HG03378 (cell line): ENCODE results near the gene DNAJC5.
"Not testable (repeated sequence)": the region's sequence is repeated elsewhere in the genome, so short reads cannot be mapped to it uniquely, and the experiment has no call there.

Experiments used
- ATAC-seq: cut with Tn5 transposase; IDR thresholded peaks from one replicate; pipeline ENCODE4 v1.9.1; 2021; ENCODE audit warnings: mild to moderate bottlenecking, moderate library complexity; ENCODE audit not compliant: unreplicated experiment

Gene DNAJC5

DNA sequence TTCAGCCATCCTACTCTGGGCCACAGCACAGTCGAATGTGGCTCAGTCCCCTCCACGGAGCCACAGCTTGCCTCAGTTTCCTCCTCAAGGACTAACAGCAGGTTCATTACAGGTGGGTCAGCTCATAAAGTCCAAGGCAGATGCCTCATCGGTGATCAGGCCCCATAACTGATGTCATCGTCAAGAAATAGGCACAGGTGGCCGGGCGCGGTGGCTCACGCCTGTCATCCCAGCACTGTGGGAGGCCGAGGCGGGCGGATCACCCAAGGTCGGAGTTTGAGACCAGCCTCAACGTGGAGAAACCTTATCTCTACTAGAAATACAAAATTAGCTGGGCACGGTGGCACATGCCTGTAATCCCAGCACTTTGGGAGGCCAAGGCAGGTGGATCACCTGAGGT, 57.8 kb downstream of the DNAJC5 start:
- ATAC-seq: no peak

DNA sequence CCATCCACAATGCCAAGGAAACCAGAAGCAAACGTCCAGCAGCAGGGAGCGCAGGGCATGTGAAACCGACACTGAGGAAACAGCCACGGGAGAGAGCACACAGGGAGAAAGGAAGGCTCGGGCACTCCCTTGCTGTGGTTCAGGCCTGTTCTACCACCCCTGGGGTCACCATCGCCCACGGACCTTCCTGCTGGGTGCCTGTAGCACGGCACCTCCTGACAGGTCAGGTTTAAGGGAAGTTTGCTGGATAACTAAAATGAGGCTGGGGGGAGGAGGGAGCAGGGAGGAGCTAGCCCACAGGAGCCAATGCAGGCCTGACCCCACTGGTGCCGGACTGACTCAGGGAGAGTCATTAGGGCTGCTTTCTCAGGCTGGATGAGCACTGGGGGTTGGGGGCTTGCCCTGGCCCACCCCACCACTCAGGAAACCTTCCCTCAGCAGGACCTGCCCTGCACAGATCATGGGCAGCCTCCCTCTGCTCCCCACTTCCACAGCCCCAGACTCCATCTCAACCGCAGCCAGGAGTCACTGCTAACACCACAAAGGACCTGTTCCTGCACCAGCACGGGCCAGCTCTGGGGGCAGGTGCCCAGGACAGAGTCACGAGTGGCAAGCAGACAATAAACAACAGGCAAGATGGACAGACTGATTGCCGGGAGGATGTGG, 59.0 kb downstream of the DNAJC5 start:
- ATAC-seq: no peak

DNA sequence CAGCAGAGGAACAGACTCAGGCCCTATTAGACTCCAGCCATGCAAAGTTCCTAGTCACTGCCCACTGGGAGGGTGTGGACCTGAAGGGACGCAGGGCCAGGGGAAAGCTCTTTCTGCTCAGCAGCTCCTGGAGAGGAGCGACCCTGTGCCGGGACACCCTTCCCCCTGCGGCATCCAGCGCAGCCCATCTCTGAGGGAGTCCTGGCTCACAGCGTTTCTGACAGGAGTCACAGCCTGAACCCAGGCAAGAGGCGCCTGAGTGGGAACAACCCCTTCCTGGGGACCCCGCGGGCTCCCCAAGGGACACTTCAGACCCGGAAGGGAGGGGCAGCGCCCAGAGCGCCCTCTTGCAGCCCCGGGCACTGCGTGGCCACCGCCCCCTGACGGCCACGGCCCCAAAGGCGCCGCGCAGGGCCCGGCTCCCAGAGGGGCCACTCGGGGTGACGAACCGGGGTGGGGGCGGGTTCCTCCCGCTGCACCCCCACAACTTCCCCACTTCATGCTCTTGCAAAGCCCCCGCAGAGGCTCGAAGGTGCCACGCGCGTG, 60.4 kb downstream of the DNAJC5 start:
- ATAC-seq: peak; percentile 15

DNA sequence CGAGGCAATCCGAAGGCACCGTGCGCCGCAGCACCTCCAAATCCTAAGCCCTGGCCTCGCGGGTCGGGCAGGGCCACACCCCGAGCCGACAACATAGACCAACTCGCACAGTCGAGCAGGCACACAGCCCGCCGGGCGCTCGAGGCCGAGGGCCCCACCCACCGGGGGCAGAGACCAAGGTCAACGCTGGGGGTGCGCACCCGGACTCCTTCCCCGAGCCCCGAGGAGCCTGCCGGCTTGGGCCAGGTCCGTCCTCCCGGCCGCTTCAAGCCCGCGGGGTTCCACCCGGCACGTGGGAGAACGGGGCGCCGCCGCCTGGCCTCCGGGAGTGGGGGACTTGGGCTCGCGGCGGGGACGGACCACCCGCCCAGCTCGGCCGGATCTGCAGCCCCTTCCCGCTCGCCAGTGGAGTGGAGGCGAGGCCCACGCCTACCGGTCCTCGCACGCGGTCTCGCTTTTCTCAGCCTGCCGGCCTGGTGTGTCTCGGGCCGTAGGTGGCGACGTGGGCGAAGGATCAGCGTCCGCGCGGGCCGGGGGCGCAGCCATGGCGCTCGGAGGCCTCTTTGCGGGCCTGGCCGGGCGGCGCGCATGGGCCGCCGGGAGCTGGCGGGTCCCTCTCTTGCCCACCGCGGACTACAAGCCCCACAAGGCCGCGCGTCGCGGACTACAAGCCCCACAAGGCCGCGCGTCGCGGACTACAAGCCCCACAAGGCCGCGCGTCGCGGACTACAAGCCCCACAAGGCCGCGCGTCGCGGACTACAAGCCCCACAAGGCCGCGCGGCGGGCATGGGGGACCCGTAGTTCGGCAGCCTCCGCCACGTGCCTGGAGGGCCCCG, 61.1 kb downstream of the DNAJC5 start, which contains the start of gene UCKL1:
Gene UCKL1, minus strand, starts transcription at position 590 of the 837 bp plus-strand sequence. Its CDS starts 44 bp downstream, at position 546.
- peak; percentile 60 for ATAC-seq

DNA sequence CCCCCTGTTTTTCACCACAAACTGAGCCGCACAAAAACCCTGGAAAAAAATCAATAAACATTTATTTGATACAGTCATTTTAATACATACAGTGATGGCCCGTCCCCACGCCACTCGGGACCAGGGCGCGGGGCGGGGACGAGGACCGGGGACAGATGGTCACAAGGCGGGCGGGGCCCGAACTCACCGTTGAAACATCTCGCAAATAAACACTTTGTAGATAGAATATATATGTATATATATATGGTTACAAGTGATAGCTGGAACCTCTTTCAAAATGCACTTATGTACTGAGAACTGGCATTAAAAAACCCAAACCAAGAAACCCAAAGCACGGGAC, 61.7 kb downstream of the DNAJC5 start:
- ATAC-seq: peak; percentile 26

DNA sequence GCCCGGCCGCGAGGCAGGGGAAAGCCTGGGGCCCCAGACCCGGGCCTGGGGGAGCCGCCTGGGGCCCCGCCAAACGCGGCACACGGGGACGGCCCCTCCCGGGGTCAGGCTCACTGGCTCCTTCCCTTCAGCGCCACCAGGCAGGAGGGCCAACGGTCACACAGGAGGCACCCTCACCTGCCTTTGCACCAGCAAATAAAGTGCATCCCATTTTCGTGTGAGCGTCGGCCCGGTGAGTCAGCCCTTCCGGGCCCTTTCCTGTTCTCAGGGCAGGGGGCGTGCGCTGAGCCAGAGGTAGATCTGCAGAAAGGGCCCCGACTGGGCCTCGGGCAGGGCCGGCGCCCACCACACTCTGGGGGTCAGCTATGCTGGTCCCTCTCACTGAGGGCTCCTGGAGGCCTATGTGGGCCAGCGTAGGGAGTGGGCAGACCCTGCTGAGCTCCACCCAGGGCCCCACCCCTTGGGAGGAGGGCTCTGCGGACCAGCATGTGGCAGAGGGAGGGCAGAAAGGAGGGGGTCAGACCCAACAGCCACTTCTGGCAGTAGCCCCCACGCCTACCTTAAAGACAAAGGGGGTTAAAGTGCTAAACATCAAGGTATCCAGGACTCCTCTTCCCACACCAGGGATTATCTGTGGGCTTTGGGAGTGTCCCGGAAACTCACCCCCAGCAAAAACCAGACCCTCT, 62.2 kb downstream of the DNAJC5 start:
- ATAC-seq: peak; percentile 17

DNA sequence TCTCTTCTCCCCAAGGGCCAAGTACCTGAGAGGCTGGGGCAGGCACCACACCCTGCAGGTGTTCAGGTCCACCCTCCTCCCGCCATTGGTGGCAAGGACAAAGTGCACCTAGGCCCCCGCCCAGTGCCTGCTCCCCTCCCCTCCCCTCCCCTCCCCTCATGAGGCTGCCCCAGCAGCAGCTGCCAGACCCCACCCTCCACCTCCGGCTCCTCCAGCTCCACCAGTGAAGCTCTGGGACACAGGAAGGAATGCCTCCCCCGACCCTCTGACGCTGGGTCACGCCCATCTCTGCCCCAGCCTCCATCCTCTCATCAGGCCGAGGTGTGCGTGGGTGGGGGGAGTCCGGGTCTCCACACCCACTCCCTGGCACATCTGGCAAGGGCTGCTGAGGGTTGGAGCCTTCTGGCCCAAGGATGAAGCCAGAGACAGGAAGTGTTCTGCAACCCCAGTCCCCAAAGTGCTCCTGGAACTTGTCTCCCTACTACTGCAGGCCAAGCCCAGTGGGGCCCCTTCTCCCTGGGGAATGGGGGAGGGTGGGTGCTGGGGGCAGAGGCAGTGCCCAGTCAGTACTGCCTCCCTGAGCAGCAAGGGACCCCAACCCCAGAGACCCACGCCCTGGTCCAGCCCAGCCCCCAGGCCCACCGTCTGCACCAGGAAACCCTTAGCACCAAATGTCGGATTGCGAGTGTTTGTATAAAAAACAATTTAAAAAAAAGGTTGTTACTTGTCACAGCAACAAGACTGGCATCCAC, 62.9 kb downstream of the DNAJC5 start:
- no peak for ATAC-seq

DNA sequence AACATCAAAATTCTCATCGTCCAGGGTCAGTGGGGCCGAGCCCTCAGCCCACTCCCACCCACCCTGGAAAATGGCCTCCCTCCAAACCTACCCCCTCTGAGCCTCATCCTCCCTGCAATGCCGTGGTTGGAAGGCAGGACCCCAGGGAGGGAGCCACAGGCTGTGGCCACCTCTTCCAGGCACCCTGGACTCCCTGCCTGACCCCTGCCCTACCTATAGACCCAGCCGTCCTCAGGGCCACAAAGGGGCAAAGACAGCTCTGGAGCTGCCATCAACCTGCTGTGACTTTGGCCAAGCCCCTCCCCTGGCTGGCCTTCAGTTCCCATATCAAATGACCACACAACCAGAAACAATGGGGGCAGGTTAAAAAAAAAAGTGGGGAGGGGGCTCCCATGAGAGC, 63.5 kb downstream of the DNAJC5 start:
- ATAC-seq: no peak

DNA sequence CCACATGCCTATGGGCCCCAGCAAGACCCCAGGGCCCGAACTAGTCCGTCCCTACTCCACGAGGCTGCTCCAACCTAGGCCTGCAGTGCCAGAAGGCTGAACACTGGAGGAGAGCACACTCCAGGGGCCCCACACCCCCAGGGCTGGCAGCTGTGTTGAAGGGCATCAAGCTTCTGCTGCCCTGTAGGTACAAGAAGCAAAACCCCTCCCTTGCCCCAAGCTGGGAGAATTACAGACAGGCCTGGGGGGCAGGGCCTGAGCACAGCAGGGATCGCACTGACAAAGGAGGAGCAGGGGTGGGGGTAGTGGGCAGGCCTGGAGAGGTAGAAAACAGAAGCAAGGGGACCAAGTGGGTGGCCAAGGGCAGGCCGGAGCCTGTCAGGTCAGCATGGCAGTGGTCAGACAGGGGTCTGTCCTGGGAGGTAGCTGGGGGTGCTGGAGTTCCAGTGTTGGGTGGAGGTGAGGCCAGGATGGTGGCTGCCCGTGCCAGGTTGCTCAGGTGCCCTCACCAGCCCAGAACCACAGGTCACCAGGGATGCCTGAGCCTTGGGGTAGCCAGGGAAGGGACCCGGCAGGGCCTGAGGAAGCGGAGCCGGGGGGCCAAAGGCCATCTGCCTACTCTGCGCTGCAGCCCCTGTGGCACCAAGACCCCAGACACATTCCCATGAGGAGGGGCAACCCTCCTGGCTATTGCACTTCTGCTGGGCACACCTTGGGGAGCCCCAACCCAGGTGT, 64.2 kb downstream of the DNAJC5 start:
- ATAC-seq: no peak

DNA sequence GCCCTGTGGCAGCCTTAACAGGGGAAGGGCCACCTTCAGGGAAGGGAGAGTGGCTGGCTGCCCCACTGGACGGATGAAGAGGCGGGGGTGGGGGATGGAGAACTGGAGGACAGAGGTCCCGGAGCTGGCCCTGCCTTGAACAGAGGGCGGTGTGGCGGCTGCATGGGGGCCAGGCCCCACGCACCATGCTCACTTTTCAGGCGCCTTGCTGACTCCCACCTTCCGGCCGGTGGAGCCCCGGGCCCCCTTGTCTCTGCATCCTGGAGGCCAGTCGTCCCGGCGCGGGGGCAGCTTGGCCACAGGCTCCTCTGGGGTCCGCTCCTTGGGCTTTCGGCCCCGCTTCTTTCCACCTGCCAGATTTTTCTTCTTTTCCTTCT, 64.8 kb downstream of the DNAJC5 start:
- ATAC-seq: no peak

DNA sequence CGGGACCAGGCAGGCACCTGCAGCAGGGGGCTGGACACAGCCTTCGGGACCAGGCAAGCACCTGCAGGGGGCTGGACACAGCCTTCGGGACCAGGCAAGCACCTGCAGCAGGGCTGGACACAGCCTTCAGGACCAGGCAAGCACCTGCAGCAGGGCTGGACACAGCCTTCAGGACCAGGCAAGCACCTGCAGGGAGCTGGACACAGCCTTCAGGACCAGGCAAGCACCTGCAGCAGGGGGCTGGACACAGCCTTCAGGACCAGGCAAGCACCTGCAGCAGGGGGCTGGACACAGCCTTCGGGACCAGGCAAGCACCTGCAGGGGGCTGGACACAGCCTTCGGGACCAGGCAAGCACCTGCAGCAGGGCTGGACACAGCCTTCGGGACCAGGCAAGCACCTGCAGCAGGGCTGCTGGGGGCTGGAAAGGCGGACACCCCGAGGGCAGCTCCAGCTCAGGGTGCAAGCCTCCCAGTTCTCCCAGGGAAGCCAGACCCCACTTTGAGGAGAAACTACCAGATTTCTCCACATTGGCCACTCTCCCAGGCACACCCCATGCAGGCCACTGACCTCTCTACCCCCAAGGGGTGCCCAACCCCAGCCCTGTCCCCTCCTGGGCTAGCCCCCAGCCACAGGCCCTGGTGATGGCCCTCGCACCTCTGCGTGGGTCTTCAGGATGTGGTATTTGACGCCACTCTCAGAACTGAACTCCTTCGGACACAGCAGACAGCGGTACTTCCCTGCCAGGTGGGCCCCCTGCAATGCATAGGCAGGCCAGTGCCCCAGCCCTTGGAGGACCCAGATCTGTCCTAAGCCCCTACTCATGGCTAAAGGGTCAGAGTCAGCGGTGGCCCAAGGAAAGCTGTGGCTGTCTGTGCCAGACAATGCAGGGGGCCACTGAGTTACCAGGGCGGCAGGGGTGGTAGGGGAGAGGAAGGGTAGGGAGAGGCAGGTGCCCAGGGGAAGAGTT, 66.0 kb downstream of the DNAJC5 start:
- ATAC-seq: not testable (repeated sequence)

DNA sequence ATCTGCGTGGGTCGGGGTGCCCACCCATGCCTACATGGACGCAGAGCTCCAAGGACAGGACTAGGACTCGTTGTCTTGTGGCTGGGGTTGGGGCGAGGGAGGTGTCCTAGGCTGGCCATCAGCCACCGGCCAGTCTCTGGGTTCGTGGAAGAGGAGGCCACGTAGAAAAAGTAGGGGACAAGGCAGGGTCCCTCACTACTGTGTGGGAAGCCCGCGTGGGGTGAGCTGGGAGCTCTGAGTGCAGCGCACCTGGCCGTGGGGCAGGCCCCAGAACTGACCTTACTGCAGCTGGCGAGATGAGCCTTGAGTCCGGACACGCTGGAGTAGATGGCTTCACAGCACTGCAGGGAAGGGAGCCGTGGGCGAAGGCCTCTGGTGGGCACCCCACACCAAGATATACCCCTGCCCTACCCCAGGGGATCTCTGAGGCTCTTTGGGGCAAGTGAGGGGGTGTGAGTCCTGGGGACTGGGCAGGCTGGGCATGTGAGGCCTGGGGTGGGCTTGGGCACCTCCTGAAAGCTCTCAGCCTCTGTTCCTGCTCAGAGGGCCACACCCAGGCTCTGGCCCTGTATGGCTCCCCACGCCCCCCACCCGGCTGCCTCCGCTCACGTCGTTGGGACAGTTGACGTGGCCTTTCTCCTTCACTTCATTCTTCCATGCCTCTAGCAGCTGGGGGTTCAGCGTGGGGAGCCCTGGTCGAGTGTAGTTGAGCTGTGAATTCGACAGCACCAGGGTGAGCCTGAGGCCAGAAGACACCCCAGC, 66.9 kb downstream of the DNAJC5 start:
- no peak for ATAC-seq

DNA sequence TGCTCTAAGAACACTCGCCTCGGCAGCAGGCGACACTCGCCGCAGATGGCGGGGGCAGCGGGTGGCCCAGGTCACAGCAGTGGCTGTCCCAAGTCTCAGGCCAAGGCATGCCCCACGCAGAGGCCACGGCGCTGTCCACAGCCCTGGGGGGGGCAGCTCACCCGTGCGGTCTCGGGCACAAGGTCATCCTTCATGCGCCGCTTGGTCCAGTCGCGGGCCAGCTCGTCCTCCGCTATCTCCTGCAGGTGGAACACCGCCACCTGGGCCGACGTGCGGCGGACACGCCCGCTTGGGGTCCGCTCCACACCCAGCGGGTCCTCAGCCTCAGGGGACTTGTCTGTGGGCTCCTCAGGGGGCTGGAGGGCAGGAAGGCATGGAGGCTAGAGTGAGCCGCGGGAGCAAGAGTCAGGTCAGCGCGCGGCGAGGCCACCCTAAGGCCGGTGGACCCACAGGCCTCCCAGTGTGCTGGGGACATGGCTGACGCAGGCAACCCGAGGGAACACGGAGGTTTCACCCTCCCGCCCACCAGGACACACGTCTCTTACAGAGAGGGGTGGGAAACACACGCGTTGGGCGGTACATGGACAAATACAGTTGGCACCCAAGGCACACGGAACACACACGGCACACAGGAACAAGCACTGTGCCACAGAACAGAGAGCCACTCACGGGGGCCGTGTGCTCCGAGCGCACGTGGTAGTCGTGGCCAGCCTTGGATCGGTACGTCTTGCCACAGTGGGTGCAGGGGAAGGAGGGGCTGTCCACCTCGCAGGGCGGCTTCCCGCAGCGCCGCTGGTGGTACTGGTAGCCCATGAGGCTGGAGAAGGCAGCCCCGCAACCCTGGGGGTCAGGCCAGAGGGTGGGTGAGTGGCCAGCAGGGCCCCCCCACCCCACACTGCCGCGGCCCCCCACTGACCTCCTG, 67.8 kb downstream of the DNAJC5 start:
- ATAC-seq: no peak

DNA sequence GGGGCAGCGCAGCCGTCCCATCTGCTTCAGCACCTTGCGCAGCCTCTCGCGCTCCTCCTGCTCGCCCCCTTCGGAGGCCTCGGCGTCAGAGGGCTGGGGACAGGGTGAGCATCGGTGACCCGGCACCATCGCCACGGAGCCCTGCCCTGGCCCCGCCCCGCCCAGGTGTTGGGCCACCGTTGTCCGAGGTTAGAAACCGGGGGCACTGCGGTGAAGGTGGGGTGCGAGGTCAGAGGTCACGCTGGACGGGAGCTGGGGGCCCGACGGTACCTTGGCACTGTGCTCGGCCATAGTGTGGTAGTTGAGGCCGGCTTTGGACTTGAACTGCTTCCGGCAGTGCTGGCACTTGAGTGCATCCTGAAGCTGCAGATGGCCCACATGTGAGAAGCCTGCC, 68.4 kb downstream of the DNAJC5 start:
- no peak for ATAC-seq

DNA sequence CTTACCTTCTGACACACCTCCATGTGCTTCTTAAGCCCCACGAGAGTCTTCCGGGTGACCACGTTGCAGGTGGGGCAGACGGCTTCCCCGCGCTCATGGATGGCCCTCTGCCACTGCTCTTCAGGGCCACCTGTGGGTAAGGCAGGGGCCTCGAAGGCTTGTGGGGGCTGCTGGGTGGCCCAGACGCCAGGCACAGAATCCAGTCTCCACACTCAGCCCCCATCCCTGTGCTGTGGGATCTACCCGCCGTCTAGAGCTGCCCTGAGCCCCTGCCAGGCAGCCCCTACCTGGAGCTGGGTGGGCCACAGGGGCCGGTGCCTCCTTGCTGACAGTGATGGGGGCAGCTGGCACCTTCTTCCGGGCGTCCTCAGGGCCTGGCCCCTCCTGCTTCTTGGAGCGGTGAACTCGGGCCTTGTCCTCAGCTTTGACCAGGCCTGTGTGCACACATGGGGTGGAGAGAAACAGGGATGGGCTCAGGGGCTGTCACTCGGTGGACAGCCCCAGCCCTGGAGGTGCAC, 68.9 kb downstream of the DNAJC5 start:
- ATAC-seq: no peak

DNA sequence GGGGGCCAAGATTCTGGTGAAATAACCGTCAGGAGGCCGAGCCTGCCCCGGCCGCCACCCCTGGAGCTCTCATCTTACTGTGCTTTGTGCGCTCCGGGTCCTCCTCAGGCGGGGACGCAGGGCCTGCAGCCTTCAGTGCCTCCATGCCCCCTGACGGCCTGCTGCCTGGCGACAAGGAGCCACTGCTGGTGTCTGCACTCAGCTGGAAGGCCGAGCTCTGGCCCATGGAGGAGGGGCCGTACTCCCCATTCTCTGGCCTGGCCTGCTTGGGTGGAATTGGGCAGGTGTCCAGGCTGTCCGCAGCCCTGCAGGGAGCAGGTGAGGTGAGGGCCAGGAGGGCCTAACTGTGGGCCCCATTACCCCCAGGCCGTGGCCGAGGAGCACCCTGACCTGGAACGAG, 69.5 kb downstream of the DNAJC5 start:
- no peak for ATAC-seq
